HepG2 (cell line): ENCODE results near the gene CTNNA2. TPM values are rescaled to one million over a fixed set of nuclear protein-coding genes. Genes with fewer than 3 reads are reported as not detected.

Experiments
- ATAC-seq: fragments of 200-7000 bp; cut with Tn5 transposase; 3 replicates; pipeline ENCODE4 v1.9.1; 2020; ENCODE audit warnings: mild to moderate bottlenecking, moderate library complexity
- BruUV-seq: library from RNA; stranded (reverse); fragments of 400-500 nt; replicated peaks from 2 replicates; lab custom pipeline; 2021; lab: Mats Ljungman, UMichigan
- CTCF ChIA-PET: fragments of 300-600 bp; formaldehyde crosslinking; extraction: SDS; loops from one replicate; lab custom pipeline; 2021; ENCODE audit warnings: low total read pairs, inconsistent platforms, low intra/inter-chr PET ratio; lab: Yijun Ruan, JAX
- POLR2A ChIA-PET: fragments of 350-600 bp; sonication (Branson Sonifier 250); formaldehyde crosslinking; loops from one replicate; lab custom pipeline; 2020; ENCODE audit warnings: antibody characterized with exemption, inconsistent platforms; lab: Yijun Ruan, JAX
- DNase-seq: peaks from one replicate; pipeline ENCODE4 v3.0.0-alpha.2; 2015; ENCODE audit warnings: low spot score
- FAIRE-seq: peaks from 3 replicates; lab custom pipeline; 2011; peaks lifted over from hg19 to GRCh38; lab: Jason Lieb, UNC
- H2AFZ ChIP-seq: one replicate; pipeline ENCODE4 v1.6.1; 2011; ENCODE audit warnings: low read length, inconsistent platforms
- H3K27ac ChIP-seq: fragments of 300-600 bp; 3 replicates; pipeline ENCODE4 v1.8.0; 2011; ENCODE audit warnings: mixed run types, mild to moderate bottlenecking, mixed read lengths, low read length, inconsistent platforms; ENCODE audit not compliant: insufficient read depth; ENCODE audit errors: extremely low read length
- H3K27me3 ChIP-seq, 2 experiments: fragments of 200-600 bp in 1 of 2; 2 replicates in 1 of 2; 3 replicates in 1 of 2; pipeline versions ENCODE4 v1.6.0 to v1.8.0; 2011; ENCODE audit warnings: low read length in 2 of 2, mild to moderate bottlenecking in 2 of 2, moderate library complexity in 2 of 2, inconsistent platforms in 1 of 2; ENCODE audit not compliant: insufficient read depth in 2 of 2, control insufficient read depth in 1 of 2
- H3K36me3 ChIP-seq, 2 experiments: fragments of 200-600 bp in 1 of 2; replicated peaks in 1 of 2; 2 replicates in 1 of 2; 3 replicates in 1 of 2; pipeline versions ENCODE4 v1.5.1 to v1.8.0; 2011; ENCODE audit warnings: low read length in 2 of 2, inconsistent platforms in 1 of 2; ENCODE audit not compliant: insufficient read depth in 2 of 2, control insufficient read depth in 1 of 2
- H3K4me1 ChIP-seq: 2 replicates; pipeline ENCODE4 v1.5.1; 2012; ENCODE audit warnings: low read length, inconsistent platforms; ENCODE audit not compliant: insufficient read depth
- H3K4me2 ChIP-seq: 2 replicates; pipeline ENCODE4 v1.6.0; 2011; ENCODE audit warnings: low read depth, low read length, inconsistent platforms
- H3K4me3 ChIP-seq, 3 experiments: fragments of 200-600 bp in 1 of 3; sonication (generic), shearing (Covaris generic) in 1 of 3; replicated peaks in 1 of 3; 2 replicates each; pipeline ENCODE4 v1.5.1; 2011 to 2016; ENCODE audit warnings: low read length in 3 of 3, inconsistent platforms in 2 of 3, low read depth in 2 of 3, mild to moderate bottlenecking in 2 of 3, control low read depth in 1 of 3, mixed read lengths in 1 of 3; ENCODE audit not compliant: insufficient read depth in 1 of 3
- H3K79me2 ChIP-seq: one replicate; pipeline ENCODE4 v1.6.1; 2011; ENCODE audit warnings: low read length, inconsistent platforms; ENCODE audit not compliant: insufficient read depth
- H3K9ac ChIP-seq: 2 replicates; pipeline ENCODE4 v1.6.0; 2011; ENCODE audit warnings: mild to moderate bottlenecking, low read depth, low read length, inconsistent platforms; ENCODE audit not compliant: insufficient read depth
- H3K9me3 ChIP-seq: 2 replicates; pipeline ENCODE4 v1.5.1; 2012; ENCODE audit warnings: mild to moderate bottlenecking, low read length
- H4K20me1 ChIP-seq: 2 replicates; pipeline ENCODE4 v1.6.0; 2011; ENCODE audit warnings: inconsistent platforms, mild to moderate bottlenecking, low read length, moderate library complexity; ENCODE audit not compliant: insufficient read depth
- ATF3 ChIP-seq: sonication (generic); formaldehyde crosslinking; IDR thresholded peaks from 2 replicates; pipeline ENCODE4 v1.4.0; 2020; ENCODE audit warnings: missing genetic modification reagents
- BRCA1 ChIP-seq: sonication (generic); formaldehyde crosslinking; IDR thresholded peaks from 2 replicates; pipeline ENCODE4 v1.4.0; 2020; ENCODE audit warnings: missing genetic modification reagents
- HMG20A ChIP-seq: IDR thresholded peaks from 2 replicates; pipeline ENCODE4 v1.6.1; 2016; ENCODE audit warnings: borderline replicate concordance
- HNF1A ChIP-seq, 2 experiments: sonication (generic) in 1 of 2; formaldehyde crosslinking in 1 of 2; IDR thresholded peaks; 2 replicates each; pipeline versions ENCODE4 v1.4.0 to v1.6.1; 2016 to 2020; ENCODE audit warnings: borderline replicate concordance in 1 of 2, low read depth in 1 of 2, mild to moderate bottlenecking in 1 of 2, missing genetic modification reagents in 1 of 2
- KDM4B ChIP-seq: sonication (generic); formaldehyde crosslinking; IDR thresholded peaks from 2 replicates; pipeline ENCODE4 v1.4.0; 2020; ENCODE audit warnings: missing genetic modification reagents
- MATR3 ChIP-seq: sonication (generic); formaldehyde crosslinking; IDR thresholded peaks from 2 replicates; pipeline ENCODE4 v1.4.0; 2020; ENCODE audit warnings: missing genetic modification reagents
- MEIS2 ChIP-seq: sonication (generic); formaldehyde crosslinking; IDR thresholded peaks from 2 replicates; pipeline ENCODE4 v1.9.0; 2021; ENCODE audit warnings: mild to moderate bottlenecking, missing genetic modification reagents
- RAD21 ChIP-seq: fragments of 450-650 bp; formaldehyde crosslinking; IDR thresholded peaks from 2 replicates; pipeline ENCODE4 v1.5.0; 2020; ENCODE audit warnings: mild to moderate bottlenecking
- RXRB ChIP-seq: IDR thresholded peaks from 2 replicates; pipeline ENCODE4 v1.6.1; 2016; ENCODE audit warnings: borderline replicate concordance, missing genetic modification reagents, missing compliant biosample characterization
- SKIL ChIP-seq: sonication (generic); formaldehyde crosslinking; IDR thresholded peaks from 2 replicates; pipeline ENCODE4 v1.8.0; 2022; ENCODE audit warnings: missing genetic modification reagents, mild to moderate bottlenecking, moderate library complexity, borderline replicate concordance
- THAP7 ChIP-seq: sonication (generic); formaldehyde crosslinking; IDR thresholded peaks from 2 replicates; pipeline ENCODE4 v1.8.1; 2023; ENCODE audit warnings: mild to moderate bottlenecking, missing genetic modification reagents
- ZNF362 ChIP-seq: sonication (generic); formaldehyde crosslinking; IDR thresholded peaks from 2 replicates; pipeline ENCODE4 v1.4.0; 2020; ENCODE audit warnings: missing genetic modification reagents, mild to moderate bottlenecking, borderline replicate concordance
- ZNF501 ChIP-seq: sonication (generic); formaldehyde crosslinking; IDR thresholded peaks from 2 replicates; pipeline ENCODE4 v1.5.1; 2020; ENCODE audit warnings: mild to moderate bottlenecking, moderate library complexity, missing genetic modification reagents
- ZSCAN29 ChIP-seq: sonication (generic); formaldehyde crosslinking; conservative IDR thresholded peaks from 2 replicates; pipeline ENCODE4 v1.4.0; 2020; ENCODE audit warnings: mild to moderate bottlenecking, missing genetic modification reagents
- WGBS: methylation state at CpG from one replicate; pipeline ENCODE4 v1.1.6; 2017; ENCODE audit warnings: low lambda C conversion rate; 5-methylcytosine and 5-hydroxymethylcytosine counted together
- in situ Hi-C: cut with HindIII; loops from 2 replicates; pipeline ENCODE4 v1.10.0; 2017; ENCODE audit warnings: low pct_unique_long_range_greater_than_20kb; ENCODE audit not compliant: extremely low pct_ligation_motif_present
- intact Hi-C: fragments of 100-400 bp; cut with micrococcal nuclease; formaldehyde crosslinking; loops from one replicate; pipeline ENCODE4 v1.10.0; 2022; ENCODE audit not compliant: unreplicated experiment
- polyA plus RNA-seq, 8 experiments: library from polyadenylated mRNA; depleted of rRNA in 3 of 8; stranded (reverse) in 7 of 8; unstranded in 1 of 8; fragments of >200 nt; fragmentation: Illumina TruSeq in 4 of 8; extraction: Trizol in 4 of 8; gene quantifications; 2 replicates each; pipeline versions ENCODE4 v1.2.1 to v1.2.3, GENCODE V29; 2011 to 2016; ENCODE audit warnings: low read depth in 4 of 8, missing spikeins in 1 of 8, mixed read lengths in 1 of 8; ENCODE audit not compliant: insufficient read depth in 1 of 8
- total RNA-seq, 5 experiments: library from RNA; depleted of rRNA; stranded (reverse); fragments of >200 nt; fragmentation: Illumina TruSeq; extraction: Trizol; gene quantifications; 2 replicates each; pipeline ENCODE4 v1.2.3, GENCODE V29; 2016; ENCODE audit warnings: low read depth in 1 of 5

The CTNNA2 gene
- total and polyA plus RNA-seq, 2 of the 13 experiments (the other 11 are each of a cell fraction or from before 2014, with no cell fraction given) = not detected

GRCh38 chr2:80078290-80079036 lies 565.6 kb downstream of the CTNNA2 start:
- 32% methylated on average over 6 of the region's 6 CpGs for WGBS
- ChIA-PET CTCF (no interaction called here), POLR2A (no interaction called here)
- no peaks in the 10 kb centered on the region for H3K9me3 ChIP-seq
- H3K4me3 ChIP-seq = no peak overlapping the region
- TF ChIP-seq HMG20A (CRISPR knock-in tag) (no peak), SKIL (CRISPR knock-in tag) (no peak), THAP7 (CRISPR knock-in tag) (no peak), MATR3 (no peak), ZNF501 (CRISPR knock-in tag) (no peak), ATF3 (no peak), ZNF362 (CRISPR knock-in tag) (no peak), BRCA1 (CRISPR knock-in tag) (no peak), KDM4B (CRISPR knock-in tag) (no peak), RXRB (no peak), ZSCAN29 (no peak), MEIS2 (no peak), RAD21 (CRISPR knock-in tag) (no peak), HNF1A (IDR thresholded peaks at IDR 0.05; ENCODE audit: low read depth) (no peak), HNF1A (CRISPR knock-in tag; IDR thresholded peaks at IDR 0.05; ENCODE audit: borderline replicate concordance) (no peak)
- H3K27me3 ChIP-seq = no peaks in the 10 kb centered on the region
- in situ Hi-C loops = no loop called here
- H3K36me3 ChIP-seq = no peaks in the 10 kb centered on the region
- ATAC-seq (no peak), FAIRE-seq (no peak), DNase-seq (no peak)
- H2AFZ ChIP-seq = no peak overlapping the region
- BruUV-seq = no TSS peak
- intact Hi-C loops = no loop called here
- no peak overlapping the region for H3K9ac ChIP-seq
- no peaks in the 10 kb centered on the region for H3K4me1 ChIP-seq
- H3K4me2 ChIP-seq = no peak overlapping the region
- H3K79me2 ChIP-seq = no peaks in the 10 kb centered on the region
- H4K20me1 ChIP-seq = no peaks in the 10 kb centered on the region
- H3K27ac ChIP-seq = no peak overlapping the region
